ENCODE data around the gene CLDN22.

- TF ChIP-seq USF2 (IDR thresholded peaks at IDR 0.05), result no peak
- no peak for TF ChIP-seq FOSL2 (IDR thresholded peaks at IDR 0.05)
- no peak for TF ChIP-seq FOSL2 (CRISPR knock-in tag; IDR thresholded peaks at IDR 0.05)
- no peak for TF ChIP-seq CTCF (IDR thresholded peaks at IDR 0.05)
- no peak for TF ChIP-seq MAZ (IDR thresholded peaks at IDR 0.05; ENCODE audit: borderline replicate concordance, low read depth, low read length)
- TF ChIP-seq POLR2A (IDR thresholded peaks at IDR 0.05; ENCODE audit: low read length), result no peak
- no peak for TF ChIP-seq MAX (IDR thresholded peaks at IDR 0.05)
- no peak for TF ChIP-seq EP300 (IDR thresholded peaks at IDR 0.05)
- no peak for TF ChIP-seq PHF8 (IDR thresholded peaks at IDR 0.05; ENCODE audit: borderline replicate concordance, low read depth)
- TF ChIP-seq REST (IDR thresholded peaks at IDR 0.05), result no peak
- TF ChIP-seq E2F6 (IDR thresholded peaks at IDR 0.05; ENCODE audit: borderline replicate concordance, low read depth), result no peak
- TF ChIP-seq MAFK (IDR thresholded peaks at IDR 0.05; ENCODE audit: partially characterized antibody), result no peak
- no peak for TF ChIP-seq CHD2 (IDR thresholded peaks at IDR 0.05; ENCODE audit: low read length, partially characterized antibody)
- no peak for TF ChIP-seq CEBPB (IDR thresholded peaks at IDR 0.05)
Measured at GRCh38 chr4:183327827-183328226, 7.8 kb upstream of the CLDN22 start.
